DND-41 (cell line): Measurements from ENCODE around the gene TSPAN5.

Experiments used
- ATAC-seq: fragments of 200-7000 bp; cut with Tn5 transposase; 3 replicates; pipeline ENCODE4 v1.9.1; 2021; ENCODE audit warnings: low read depth; ENCODE audit not compliant: insufficient read depth
- DNase-seq: peaks from one replicate; pipeline ENCODE4 v3.0.0-alpha.2; 2020
- H2AFZ ChIP-seq: 2 replicates; pipeline ENCODE4 v1.6.0; 2012; ENCODE audit warnings: low read depth, low read length
- H3K27ac ChIP-seq: 2 replicates; pipeline ENCODE4 v1.5.1; 2012; ENCODE audit warnings: low read length, inconsistent platforms
- H3K27me3 ChIP-seq: fragments of 200-600 bp; sonication (generic); 2 replicates; pipeline ENCODE4 v1.6.0; 2012; ENCODE audit warnings: low read length, mild to moderate bottlenecking, inconsistent platforms; ENCODE audit not compliant: insufficient read depth, poor library complexity
- H3K36me3 ChIP-seq: 2 replicates; pipeline ENCODE4 v1.5.1; 2012; ENCODE audit warnings: low read length, inconsistent platforms; ENCODE audit not compliant: insufficient read depth
- H3K4me1 ChIP-seq: 2 replicates; pipeline ENCODE4 v1.5.1; 2012; ENCODE audit warnings: mild to moderate bottlenecking, low read length; ENCODE audit not compliant: insufficient read depth
- H3K4me2 ChIP-seq: 2 replicates; pipeline ENCODE4 v1.6.0; 2012; ENCODE audit warnings: mild to moderate bottlenecking, moderate library complexity, low read length, inconsistent platforms; ENCODE audit not compliant: insufficient read depth
- H3K4me3 ChIP-seq, 2 experiments: fragments of 200-600 bp in 1 of 2; shearing (Covaris generic) in 1 of 2; 2 replicates each; pipeline ENCODE4 v1.5.1; 2012 to 2016; ENCODE audit warnings: inconsistent platforms in 2 of 2, low read length in 2 of 2, mild to moderate bottlenecking in 2 of 2, low read depth in 1 of 2, moderate library complexity in 1 of 2
- H3K79me2 ChIP-seq: 2 replicates; pipeline ENCODE4 v1.6.0; 2012; ENCODE audit warnings: low read length, inconsistent platforms; ENCODE audit not compliant: insufficient read depth
- H3K9ac ChIP-seq: 2 replicates; pipeline ENCODE4 v1.6.0; 2012; ENCODE audit warnings: low read depth, mild to moderate bottlenecking, inconsistent platforms, low read length, moderate library complexity
- H3K9me3 ChIP-seq: 2 replicates; pipeline ENCODE4 v1.5.1; 2012; ENCODE audit warnings: low read length, moderate library complexity, mild to moderate bottlenecking, inconsistent platforms; ENCODE audit not compliant: insufficient read depth, severe bottlenecking
- H4K20me1 ChIP-seq: 2 replicates; pipeline ENCODE4 v1.6.0; 2012; ENCODE audit warnings: low read length; ENCODE audit not compliant: insufficient read depth
- EZH2 ChIP-seq: IDR thresholded peaks from 3 replicates; pipeline ENCODE4 v1.6.1; 2012; ENCODE audit warnings: borderline replicate concordance, low read depth, mild to moderate bottlenecking, moderate library complexity, low read length, inconsistent platforms; ENCODE audit not compliant: severe bottlenecking
- TF ChIP-seq, protein P1 (sequence below): IDR thresholded peaks from 2 replicates; pipeline ENCODE4 v1.5.1; 2012; ENCODE audit warnings: borderline replicate concordance, low read length, moderate library complexity, mild to moderate bottlenecking; ENCODE audit not compliant: poor library complexity, severe bottlenecking; ENCODE audit errors: extremely low read depth

Gene TSPAN5

DNA sequence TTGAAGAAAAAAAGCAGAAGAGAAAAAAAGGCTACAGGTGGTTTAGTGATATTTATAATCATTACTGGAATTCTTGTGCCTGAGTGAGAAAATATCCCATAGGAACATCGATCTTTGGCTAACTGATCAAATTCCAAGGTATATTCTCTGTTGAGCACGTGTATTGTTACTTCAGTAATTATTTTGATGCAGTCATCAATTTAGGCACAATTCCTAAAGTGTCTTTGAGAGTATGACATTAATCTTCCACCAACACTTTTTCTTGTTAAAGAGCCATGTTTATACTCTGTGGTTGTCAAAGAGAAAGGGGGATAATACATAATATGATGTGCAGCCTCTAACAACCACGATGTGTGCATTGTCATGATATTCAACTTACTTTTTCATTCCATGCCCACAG, 151.1 kb downstream of the TSPAN5 start:
- H2AFZ ChIP-seq, result no peak overlapping the region
- no peak overlapping the region for H3K4me3 ChIP-seq
- no peaks in the 10 kb centered on the region for H3K36me3 ChIP-seq
- no peak overlapping the region for H3K4me2 ChIP-seq
- ATAC-seq (no peak), DNase-seq (no peak)
- peaks cover 20% of the 10 kb centered on the region for H3K4me1 ChIP-seq
- no peak overlapping the region for H3K9ac ChIP-seq
- no peaks in the 10 kb centered on the region for H4K20me1 ChIP-seq
- H3K9me3 ChIP-seq, result no peaks in the 10 kb centered on the region
- TF ChIP-seq, protein P1, sequence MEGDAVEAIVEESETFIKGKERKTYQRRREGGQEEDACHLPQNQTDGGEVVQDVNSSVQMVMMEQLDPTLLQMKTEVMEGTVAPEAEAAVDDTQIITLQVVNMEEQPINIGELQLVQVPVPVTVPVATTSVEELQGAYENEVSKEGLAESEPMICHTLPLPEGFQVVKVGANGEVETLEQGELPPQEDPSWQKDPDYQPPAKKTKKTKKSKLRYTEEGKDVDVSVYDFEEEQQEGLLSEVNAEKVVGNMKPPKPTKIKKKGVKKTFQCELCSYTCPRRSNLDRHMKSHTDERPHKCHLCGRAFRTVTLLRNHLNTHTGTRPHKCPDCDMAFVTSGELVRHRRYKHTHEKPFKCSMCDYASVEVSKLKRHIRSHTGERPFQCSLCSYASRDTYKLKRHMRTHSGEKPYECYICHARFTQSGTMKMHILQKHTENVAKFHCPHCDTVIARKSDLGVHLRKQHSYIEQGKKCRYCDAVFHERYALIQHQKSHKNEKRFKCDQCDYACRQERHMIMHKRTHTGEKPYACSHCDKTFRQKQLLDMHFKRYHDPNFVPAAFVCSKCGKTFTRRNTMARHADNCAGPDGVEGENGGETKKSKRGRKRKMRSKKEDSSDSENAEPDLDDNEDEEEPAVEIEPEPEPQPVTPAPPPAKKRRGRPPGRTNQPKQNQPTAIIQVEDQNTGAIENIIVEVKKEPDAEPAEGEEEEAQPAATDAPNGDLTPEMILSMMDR, result no peak
- TF ChIP-seq EZH2, result no peak
- no peaks in the 10 kb centered on the region for H3K27me3 ChIP-seq
- no peak overlapping the region for H3K27ac ChIP-seq
- H3K79me2 ChIP-seq, result no peaks in the 10 kb centered on the region

DNA sequence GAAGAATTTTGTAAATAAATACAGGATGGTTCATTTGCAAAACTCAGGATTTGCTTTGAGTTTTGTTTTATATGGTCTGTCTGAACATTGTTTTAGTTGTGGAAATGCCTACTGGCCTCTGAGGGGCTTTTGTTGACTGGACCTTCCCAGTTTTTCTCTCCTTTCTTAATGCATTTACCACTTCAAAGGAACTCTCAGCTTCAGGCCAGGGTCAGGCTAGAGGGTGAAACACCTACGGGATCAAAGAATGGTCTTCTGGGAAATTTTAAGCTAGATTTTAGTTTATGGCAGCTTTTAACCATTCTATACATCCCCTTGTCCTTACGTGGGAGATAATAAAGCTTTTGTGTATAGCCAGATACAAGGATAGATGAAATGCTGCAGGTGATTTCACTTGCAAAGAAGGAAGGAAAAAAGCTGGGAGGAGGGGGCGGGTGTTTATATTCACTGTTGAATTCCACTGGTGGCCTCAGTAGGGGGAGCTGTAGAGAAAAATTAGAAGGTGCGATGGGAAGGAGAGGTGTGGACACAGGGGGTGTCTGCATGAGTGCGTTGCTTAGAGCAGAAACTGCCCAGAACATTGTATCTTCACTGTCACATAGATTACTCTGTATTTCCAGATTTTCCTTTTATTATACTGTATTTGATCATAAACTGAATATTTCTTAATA, 151.8 kb downstream of the TSPAN5 start:
- no peak overlapping the region for H3K27ac ChIP-seq
- no peaks in the 10 kb centered on the region for H3K9me3 ChIP-seq
- ATAC-seq, result no peak
- DNase-seq, result no peak
- H3K36me3 ChIP-seq, result no peaks in the 10 kb centered on the region
- no peaks in the 10 kb centered on the region for H4K20me1 ChIP-seq
- no peak overlapping the region for H2AFZ ChIP-seq
- no peaks in the 10 kb centered on the region for H3K79me2 ChIP-seq
- TF ChIP-seq EZH2, result no peak
- TF ChIP-seq, protein P1, result peak; percentile 32
- peaks cover 20% of the 10 kb centered on the region for H3K4me1 ChIP-seq
- no peak overlapping the region for H3K4me2 ChIP-seq
- no peak overlapping the region for H3K9ac ChIP-seq
- H3K27me3 ChIP-seq, result no peaks in the 10 kb centered on the region
- H3K4me3 ChIP-seq, result no peak overlapping the region

DNA sequence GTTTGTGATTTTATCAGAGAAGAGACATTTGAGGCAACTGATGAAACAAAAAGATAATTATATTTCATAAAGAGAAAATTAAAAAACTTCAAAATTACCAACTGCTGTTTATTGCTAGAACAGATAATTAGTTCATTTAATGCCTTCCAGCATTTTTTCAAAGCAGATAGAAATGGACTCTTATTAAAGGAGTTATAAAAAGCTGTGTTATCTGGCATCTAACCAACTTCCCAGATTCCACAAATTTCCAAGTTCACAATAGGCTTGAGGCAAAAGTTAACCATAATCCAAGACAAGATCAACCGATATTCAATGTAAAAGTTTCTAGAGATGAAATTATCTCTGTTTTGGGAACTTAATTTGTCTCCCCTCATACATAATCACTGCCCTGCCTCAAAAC, 152.4 kb downstream of the TSPAN5 start:
- Histone ChIP-seq H3K4me2 (no peak overlapping the region), H3K9ac (no peak overlapping the region), H3K27me3 (no peaks in the 10 kb centered on the region), H3K4me1 (peaks cover 15% of the 10 kb centered on the region), H3K4me3 (no peak overlapping the region), H4K20me1 (no peaks in the 10 kb centered on the region), H3K36me3 (no peaks in the 10 kb centered on the region), H3K79me2 (no peaks in the 10 kb centered on the region), H2AFZ (no peak overlapping the region), H3K9me3 (no peaks in the 10 kb centered on the region), H3K27ac (no peak overlapping the region)
- DNase-seq (no peak), ATAC-seq (no peak)
- TF ChIP-seq, protein P1, result no peak
- TF ChIP-seq EZH2, result no peak

DNA sequence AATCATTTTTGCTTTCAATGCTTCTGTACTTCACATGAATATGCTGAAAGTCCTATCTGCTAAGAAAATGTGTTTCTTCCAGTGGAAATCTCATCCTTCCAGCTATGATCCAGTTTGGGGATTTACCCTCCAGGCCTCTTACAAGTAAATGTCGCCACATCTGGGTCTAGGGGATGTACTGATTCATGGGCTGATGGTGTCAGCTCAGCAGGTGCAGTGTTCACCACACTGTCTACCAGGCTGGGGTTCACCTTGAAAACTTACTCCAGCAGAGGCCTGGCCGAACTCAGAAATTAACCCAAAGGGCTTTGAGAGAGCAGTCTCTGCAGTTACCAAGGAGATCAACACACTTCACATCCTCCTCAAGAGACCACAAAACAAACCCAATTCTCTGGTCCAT, 154.3 kb downstream of the TSPAN5 start:
- peak; percentile 52; the same call in 1 of the 3 replicates for ATAC-seq

More for the DNA sequence above, 154.3 kb downstream of the TSPAN5 start:
- no peaks in the 10 kb centered on the region for H3K9me3 ChIP-seq
- no peaks in the 10 kb centered on the region for H3K36me3 ChIP-seq
- H3K9ac ChIP-seq, result no peak overlapping the region
- no peaks in the 10 kb centered on the region for H3K4me1 ChIP-seq
- H4K20me1 ChIP-seq, result no peaks in the 10 kb centered on the region
- TF ChIP-seq, protein P1, result no peak
- TF ChIP-seq EZH2, result no peak
- no peak for DNase-seq
- no peaks in the 10 kb centered on the region for H3K27me3 ChIP-seq
- no peaks in the 10 kb centered on the region for H3K79me2 ChIP-seq
- no peak overlapping the region for H3K4me2 ChIP-seq
- H3K27ac ChIP-seq, result no peak overlapping the region
- H3K4me3 ChIP-seq, result no peak overlapping the region
- H2AFZ ChIP-seq, result no peak overlapping the region
